Measurements from ENCODE around the gene TFF3. TPM values are rescaled to one million over a fixed set of nuclear protein-coding genes. Genes with fewer than 3 reads are reported as not detected.

TFF3 gene
- total RNA-seq (ENCODE audit: low replicate concordance): not detected in 2 replicates

- DNase-seq (ENCODE audit: low read depth): no peak
- H3K4me3 ChIP-seq (ENCODE audit: low read depth, low read length): no peak within 1 kb of the TSS
- no peak for TF ChIP-seq CTCF (IDR thresholded peaks at IDR 0.05; ENCODE audit: insufficient read depth, low read length)
Measured at GRCh38 chr21:42315296-42315891, at the start of gene TFF3. Gene TFF3, minus strand, starts transcription at chr21:42315409. Its CDS starts 35 bp downstream, at chr21:42315374.

- DNase-seq (ENCODE audit: low read depth): no peak
- no peak for TF ChIP-seq CTCF (IDR thresholded peaks at IDR 0.05; ENCODE audit: insufficient read depth, low read length)
- no peak overlapping the region for H3K4me3 ChIP-seq (ENCODE audit: low read depth, low read length)
Measured at GRCh38 chr21:42364304-42364865, 49.2 kb upstream of the TFF3 start.

GRCh38 chr21:42363312-42363711 lies 48.1 kb upstream of the TFF3 start:
- TF ChIP-seq CTCF (IDR thresholded peaks at IDR 0.05; ENCODE audit: insufficient read depth, low read length): no peak
- no peak overlapping the region for H3K4me3 ChIP-seq (ENCODE audit: low read depth, low read length)
- DNase-seq (ENCODE audit: low read depth): no peak

- TF ChIP-seq CTCF (IDR thresholded peaks at IDR 0.05; ENCODE audit: insufficient read depth, low read length): no peak
- DNase-seq (ENCODE audit: low read depth): no peak
- H3K4me3 ChIP-seq (ENCODE audit: low read depth, low read length): no peak overlapping the region
Measured at GRCh38 chr21:42362700-42363099, 47.5 kb upstream of the TFF3 start.

GRCh38 chr21:42362198-42362597 lies 47.0 kb upstream of the TFF3 start:
- DNase-seq (ENCODE audit: low read depth): no peak
- no peak for TF ChIP-seq CTCF (IDR thresholded peaks at IDR 0.05; ENCODE audit: insufficient read depth, low read length)
- no peak overlapping the region for H3K4me3 ChIP-seq (ENCODE audit: low read depth, low read length)

GRCh38 chr21:42361286-42361685 lies 46.1 kb upstream of the TFF3 start:
- TF ChIP-seq CTCF (IDR thresholded peaks at IDR 0.05; ENCODE audit: insufficient read depth, low read length): no peak
- DNase-seq (ENCODE audit: low read depth): no peak

GRCh38 chr21:42360317-42360716 lies 45.1 kb upstream of the TFF3 start:
- no peak for TF ChIP-seq CTCF (IDR thresholded peaks at IDR 0.05; ENCODE audit: insufficient read depth, low read length)

More at GRCh38 chr21:42361286-42361685, 46.1 kb upstream of the TFF3 start:
- H3K4me3 ChIP-seq (ENCODE audit: low read depth, low read length): no peak overlapping the region

More at GRCh38 chr21:42360317-42360716, 45.1 kb upstream of the TFF3 start:
- H3K4me3 ChIP-seq (ENCODE audit: low read depth, low read length): no peak overlapping the region
- no peak for DNase-seq (ENCODE audit: low read depth)
